ENCODE results near the gene PARP3.
"Not testable (repeated sequence)": the region's sequence is repeated elsewhere in the genome, so short reads cannot be mapped to it uniquely, and the experiment has no call there.

The PARP3 gene

DNA sequence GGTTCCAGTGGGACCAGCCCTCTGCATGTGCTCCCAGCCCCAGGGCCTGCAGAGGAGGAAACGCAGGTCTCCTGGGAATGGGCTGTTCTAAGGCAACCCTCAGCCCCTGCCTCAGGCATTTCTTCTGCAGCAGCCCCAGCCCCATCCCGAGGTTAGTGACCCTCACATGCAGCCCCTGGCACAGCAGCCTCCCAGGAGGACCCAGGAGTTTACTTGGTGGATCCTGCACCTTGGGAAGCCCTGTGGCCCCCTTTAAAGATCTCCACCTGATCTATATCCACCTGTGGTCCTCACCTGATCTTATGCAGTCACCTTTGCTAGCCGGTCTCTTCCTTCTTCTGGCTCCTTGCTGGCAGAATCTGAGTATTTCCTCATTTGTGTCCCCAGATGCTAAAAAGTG, 13.2 kb upstream of the PARP3 start:
- H3K27ac Mint-ChIP-seq; H3K27me3 Mint-ChIP-seq (ENCODE audit: low read depth); H3K4me1 Mint-ChIP-seq (ENCODE audit: low read depth); H3K36me3 Mint-ChIP-seq (ENCODE audit: low read depth); DNase-seq (ENCODE audit: low spot score); H3K4me3 Mint-ChIP-seq; H3K9me3 Mint-ChIP-seq: not testable (repeated sequence)

DNA sequence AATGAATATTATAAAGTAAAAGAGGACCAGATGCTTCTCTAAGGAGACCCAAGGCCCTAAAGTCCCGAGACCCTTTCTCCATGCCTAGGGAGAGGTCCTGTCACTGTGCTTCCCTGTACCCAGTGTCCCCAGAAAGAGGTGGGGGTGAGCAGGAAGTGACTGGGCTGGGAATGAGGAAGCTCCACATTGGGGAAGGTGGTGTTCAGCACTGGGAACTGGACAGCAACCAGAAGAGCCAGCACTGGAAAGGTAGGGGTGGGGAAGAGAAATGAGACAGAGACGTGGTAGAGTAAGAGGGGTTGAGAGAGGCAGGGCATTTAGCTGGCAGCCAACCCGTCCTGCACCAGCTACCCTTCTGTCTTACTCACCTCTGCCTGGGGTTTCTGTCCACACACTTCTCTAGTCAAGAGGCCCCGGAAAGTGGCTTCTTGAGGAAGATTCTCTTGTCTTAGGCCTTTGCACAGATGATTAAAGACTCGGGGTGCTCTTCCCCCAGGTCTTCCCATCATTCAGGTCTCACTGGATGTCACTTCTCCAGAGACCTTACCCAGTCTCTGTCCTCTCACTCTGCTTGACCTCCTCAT, 12.7 kb upstream of the PARP3 start:
- no peaks in the 10 kb centered on the region for H3K9me3 Mint-ChIP-seq
- H3K36me3 Mint-ChIP-seq (ENCODE audit: low read depth), result peaks cover 8% of the 10 kb centered on the region
- H3K4me3 Mint-ChIP-seq, result no peak overlapping the region
- H3K27ac Mint-ChIP-seq, result no peak overlapping the region
- no peaks in the 10 kb centered on the region for H3K4me1 Mint-ChIP-seq (ENCODE audit: low read depth)
- H3K27me3 Mint-ChIP-seq (ENCODE audit: low read depth), result no peaks in the 10 kb centered on the region
- no peak for DNase-seq (ENCODE audit: low spot score)

DNA sequence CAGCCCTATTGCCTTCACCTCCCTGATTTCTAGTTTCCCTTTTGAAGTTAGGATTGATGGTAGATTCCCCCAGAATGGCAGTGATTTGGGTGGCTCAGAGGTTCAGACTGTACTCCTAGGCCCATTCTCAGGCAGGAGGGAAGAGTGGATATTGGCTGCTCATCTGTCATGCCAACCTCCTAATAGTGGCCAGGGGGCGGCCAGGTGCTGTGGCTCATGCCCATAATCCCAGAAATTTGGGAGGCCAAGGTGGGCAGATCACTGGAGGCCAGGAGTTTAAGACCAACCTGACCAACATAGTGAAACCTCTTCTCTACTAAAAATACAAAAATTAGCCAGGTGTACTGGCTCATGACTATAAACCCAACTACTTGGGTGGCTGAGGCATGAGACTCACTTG, 11.7 kb upstream of the PARP3 start:
- Mint-ChIP-seq H3K9me3 (no peaks in the 10 kb centered on the region), H3K27me3 (ENCODE audit: low read depth) (no peaks in the 10 kb centered on the region), H3K27ac (no peak overlapping the region), H3K4me1 (ENCODE audit: low read depth) (no peaks in the 10 kb centered on the region), H3K4me3 (no peak overlapping the region), H3K36me3 (ENCODE audit: low read depth) (peaks cover 8% of the 10 kb centered on the region)
- DNase-seq (ENCODE audit: low spot score), result no peak

DNA sequence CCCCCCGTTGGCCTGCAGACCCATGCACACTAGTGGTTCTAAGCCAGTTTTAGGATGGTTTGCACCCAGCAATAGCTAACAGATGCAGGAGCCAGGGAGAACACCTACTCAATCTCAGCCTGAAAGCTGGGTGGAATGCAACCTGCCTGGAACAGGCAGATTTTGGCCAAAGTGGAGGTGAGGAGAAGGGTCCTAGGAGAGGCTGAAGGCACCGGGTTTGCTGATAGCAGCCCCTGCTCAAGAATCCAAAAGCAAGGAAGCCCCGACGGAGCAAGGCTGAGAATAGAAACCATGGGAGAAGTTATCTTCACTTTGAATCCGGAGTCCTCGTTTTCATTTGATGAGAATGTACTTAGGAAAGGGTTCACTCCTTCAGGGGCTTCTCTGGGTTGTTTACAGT, 10.4 kb upstream of the PARP3 start:
- H3K27me3 Mint-ChIP-seq (ENCODE audit: low read depth), result no peaks in the 10 kb centered on the region
- H3K9me3 Mint-ChIP-seq, result no peaks in the 10 kb centered on the region
- no peak overlapping the region for H3K27ac Mint-ChIP-seq
- H3K4me3 Mint-ChIP-seq, result no peak overlapping the region
- peaks cover 10% of the 10 kb centered on the region for H3K36me3 Mint-ChIP-seq (ENCODE audit: low read depth)
- no peak for DNase-seq (ENCODE audit: low spot score)
- no peaks in the 10 kb centered on the region for H3K4me1 Mint-ChIP-seq (ENCODE audit: low read depth)

DNA sequence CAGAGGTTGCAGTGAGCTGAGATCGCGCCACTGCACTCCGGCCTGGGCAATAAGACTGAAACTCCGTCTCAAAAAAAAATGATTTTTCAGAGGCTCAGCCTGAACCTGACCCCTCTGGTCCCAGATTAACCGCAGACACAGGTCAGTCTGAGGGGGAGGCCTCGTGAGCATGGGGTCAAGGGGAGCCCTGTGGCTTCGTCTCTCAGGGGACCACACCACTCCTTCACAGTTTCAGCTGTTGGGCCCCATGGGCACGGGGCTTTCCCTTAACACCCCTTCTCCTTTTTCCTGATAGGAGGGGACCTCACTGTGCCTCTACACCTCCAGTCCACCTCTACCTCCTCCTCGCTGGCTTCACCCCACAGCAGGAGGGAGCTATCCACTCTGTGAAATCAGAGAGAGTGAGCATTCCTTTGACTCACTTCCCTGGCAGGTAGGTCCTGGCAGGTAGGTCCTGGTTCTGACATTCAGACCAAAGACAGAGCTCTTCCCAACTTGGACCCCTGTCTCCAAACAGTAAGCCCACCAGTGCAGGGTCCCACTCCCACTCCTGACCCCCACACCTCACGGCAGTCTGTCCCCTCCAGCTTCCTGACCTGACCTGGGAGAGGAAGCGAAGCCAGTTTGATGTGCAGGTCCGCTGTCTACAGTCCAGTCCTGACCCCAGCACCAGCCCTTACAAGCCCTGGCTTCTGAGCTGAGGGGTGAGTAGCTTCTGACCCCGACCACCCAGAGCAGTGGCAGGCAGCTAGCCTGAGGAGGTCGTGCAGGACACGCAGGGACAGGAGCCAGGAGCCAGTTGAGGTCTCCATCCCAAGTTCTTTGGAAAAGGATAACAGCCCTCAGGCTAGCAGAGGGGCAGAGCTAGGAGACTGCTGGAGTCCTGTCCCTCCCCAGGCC, 9.4 kb upstream of the PARP3 start:
- H3K36me3 Mint-ChIP-seq (ENCODE audit: low read depth), result peaks cover 18% of the 10 kb centered on the region
- H3K27ac Mint-ChIP-seq, result no peak overlapping the region
- DNase-seq (ENCODE audit: low spot score), result no peak

DNA sequence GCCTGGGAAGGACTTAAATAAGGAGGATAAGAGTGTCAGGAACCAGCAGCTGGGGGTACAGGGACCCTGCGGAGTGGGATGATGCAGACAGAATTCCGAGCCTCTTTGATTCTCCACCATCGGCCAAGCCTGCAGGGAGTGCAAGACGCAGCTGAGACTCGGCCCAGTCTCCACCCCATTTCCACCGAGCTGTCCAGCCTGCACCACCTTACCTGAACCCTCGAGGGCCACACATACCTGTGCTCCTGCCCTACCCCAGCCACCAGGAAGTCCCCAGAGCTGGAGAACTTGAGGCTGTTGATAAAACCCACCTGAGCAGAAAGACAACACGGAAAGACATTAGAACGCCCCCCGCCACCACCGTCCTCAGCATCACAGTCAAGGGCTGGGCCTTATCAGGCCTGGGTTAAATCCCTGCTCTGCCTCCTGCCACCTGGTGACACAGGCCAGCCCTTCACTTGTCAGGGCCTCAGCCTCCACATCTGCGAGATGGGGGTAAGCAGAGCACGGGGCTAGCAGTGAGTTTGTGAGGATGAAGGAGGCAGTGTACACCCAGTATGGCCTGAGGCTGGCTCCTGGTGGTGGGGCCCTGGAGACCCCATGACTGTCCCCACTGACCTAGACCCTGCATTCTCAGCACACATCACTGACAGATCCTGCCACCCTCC, 8.6 kb upstream of the PARP3 start:
- no peak for DNase-seq (ENCODE audit: low spot score)
- H3K4me1 Mint-ChIP-seq (ENCODE audit: low read depth), result no peaks in the 10 kb centered on the region
- H3K36me3 Mint-ChIP-seq (ENCODE audit: low read depth), result peaks cover 22% of the 10 kb centered on the region
- no peaks in the 10 kb centered on the region for H3K9me3 Mint-ChIP-seq
- H3K27me3 Mint-ChIP-seq (ENCODE audit: low read depth), result no peaks in the 10 kb centered on the region
- H3K4me3 Mint-ChIP-seq, result no peak overlapping the region
- no peak overlapping the region for H3K27ac Mint-ChIP-seq

More for the DNA sequence above, 9.4 kb upstream of the PARP3 start:
- Mint-ChIP-seq H3K27me3 (ENCODE audit: low read depth) (no peaks in the 10 kb centered on the region), H3K4me1 (ENCODE audit: low read depth) (no peaks in the 10 kb centered on the region), H3K4me3 (no peak overlapping the region), H3K9me3 (no peaks in the 10 kb centered on the region)

DNA sequence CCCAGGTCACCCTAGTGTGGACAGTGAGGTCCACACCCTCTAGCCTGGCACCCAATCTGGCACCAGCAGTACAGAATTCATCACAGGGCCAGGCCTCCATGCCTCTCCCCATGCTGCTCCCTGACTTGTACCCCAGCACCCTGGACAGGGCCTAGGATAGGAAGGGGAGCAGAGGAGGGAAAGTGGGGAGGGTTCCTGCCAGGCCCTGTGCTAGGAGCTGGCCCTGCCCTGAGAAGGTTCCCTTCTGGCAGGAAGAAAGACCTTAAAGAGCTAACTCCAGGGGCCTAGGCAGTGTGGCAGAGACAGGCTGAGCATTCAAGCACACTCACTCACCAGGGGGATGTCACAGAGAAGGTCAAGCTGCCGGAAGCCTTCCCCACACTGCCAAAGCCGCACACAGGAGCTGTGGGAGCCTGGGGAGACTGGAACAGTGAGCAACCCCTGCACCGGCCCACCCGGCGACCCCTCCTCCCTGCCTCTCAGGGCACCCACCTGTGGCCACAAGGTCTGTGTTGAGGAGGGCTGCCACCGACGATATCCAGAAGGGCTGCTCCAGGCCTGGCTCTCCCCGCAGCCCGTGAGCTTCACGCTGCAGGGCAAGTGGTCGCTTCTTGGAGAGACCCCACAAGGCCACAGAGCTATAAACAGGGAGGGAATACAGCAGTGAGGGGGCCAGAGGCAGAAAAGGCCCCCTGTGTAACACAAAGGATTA, 7.9 kb upstream of the PARP3 start:
- Mint-ChIP-seq H3K27me3 (ENCODE audit: low read depth) (no peaks in the 10 kb centered on the region), H3K4me1 (ENCODE audit: low read depth) (peaks cover 3% of the 10 kb centered on the region), H3K9me3 (no peaks in the 10 kb centered on the region), H3K36me3 (ENCODE audit: low read depth) (peaks cover 25% of the 10 kb centered on the region), H3K4me3 (no peak overlapping the region), H3K27ac (no peak overlapping the region)
- no peak for DNase-seq (ENCODE audit: low spot score)

DNA sequence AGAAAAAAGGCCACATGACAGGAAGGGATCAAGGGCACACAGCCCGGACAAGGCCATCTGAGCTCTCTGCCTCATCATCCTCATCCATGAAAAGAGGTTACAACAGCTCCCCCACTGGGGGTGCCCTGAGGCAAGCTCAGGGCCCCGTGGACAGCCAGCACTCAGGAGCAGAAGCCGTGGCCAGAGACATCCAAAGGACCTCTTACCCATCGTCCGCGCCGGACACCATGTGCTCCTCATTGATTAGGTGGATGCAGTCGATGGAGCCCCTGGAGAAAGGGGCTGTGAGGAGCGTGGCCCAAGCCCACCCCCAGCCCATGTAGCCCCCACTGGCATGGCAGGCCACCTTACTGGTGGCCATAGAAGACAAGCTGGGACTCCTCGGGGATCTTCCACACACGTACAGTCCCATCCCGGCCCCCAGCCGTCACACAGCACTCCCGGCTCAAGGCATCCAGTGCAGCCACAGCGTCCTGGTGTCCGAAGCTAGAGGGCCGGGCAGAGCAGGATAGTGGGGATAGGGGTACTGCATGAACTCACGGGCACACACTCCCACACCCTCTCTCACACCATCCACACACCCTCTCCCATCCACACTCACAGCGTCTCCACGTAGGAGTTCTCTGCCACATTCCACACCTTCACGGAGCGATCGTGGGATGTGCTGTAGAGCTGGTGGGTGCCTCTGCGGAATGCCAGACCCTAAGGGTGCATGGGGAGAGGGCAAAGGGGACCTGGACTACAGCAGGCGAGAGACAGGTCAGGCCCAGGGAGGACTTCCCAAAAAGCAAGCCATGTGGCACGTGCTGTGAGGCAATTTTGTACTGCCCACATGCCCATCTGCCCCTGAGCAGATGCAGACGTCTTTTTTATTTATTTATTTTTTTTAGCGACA, 6.9 kb upstream of the PARP3 start:
- Mint-ChIP-seq H3K27me3 (ENCODE audit: low read depth) (no peaks in the 10 kb centered on the region), H3K4me1 (ENCODE audit: low read depth) (peaks cover 6% of the 10 kb centered on the region), H3K27ac (no peak overlapping the region), H3K4me3 (no peak overlapping the region), H3K36me3 (ENCODE audit: low read depth) (peaks cover 25% of the 10 kb centered on the region), H3K9me3 (no peaks in the 10 kb centered on the region)
- no peak for DNase-seq (ENCODE audit: low spot score)

DNA sequence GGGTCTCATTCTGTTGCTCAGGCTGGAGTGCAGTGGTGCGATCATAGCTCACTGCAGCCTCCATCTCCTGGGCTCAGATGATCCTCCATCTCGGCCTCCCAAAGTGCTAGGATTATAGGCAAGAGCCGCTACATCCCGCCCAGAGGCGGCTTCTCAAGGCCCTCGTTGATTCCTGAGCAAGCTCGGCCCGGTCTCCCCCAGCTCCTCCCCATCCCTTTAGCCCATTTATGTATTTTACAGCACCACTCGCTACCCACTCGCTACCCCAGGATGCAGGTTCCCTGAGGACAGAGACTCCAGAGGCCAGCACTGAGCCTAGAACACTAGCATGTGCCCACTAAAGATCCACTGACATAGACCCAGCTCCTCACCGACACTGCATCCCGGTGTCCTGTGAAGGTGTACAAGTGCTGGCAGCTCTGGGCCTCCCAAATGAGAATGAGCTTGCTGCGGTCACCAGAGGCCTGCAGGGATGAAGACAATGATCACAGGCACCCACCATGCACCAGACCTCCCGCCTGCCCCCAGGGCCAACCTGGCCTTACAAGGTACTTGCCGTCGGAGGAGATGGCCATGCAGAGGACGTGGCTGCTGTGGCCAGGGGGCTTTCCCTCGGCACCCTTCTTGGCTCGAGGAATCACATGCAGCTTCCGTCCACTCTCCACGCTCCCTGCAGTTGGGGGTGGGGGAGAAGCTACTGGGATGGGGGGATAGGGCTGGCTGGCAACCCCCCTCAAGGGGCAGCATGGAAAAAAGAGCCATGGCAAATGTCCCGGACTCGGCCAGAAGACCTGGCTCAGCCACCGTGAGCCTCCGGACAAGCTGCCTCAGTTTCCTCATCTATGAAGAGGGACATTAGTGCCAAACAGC, 6.0 kb upstream of the PARP3 start:
- no peak overlapping the region for H3K4me3 Mint-ChIP-seq
- H3K27ac Mint-ChIP-seq, result no peak overlapping the region
- no peak for DNase-seq (ENCODE audit: low spot score)
- no peaks in the 10 kb centered on the region for H3K9me3 Mint-ChIP-seq
- H3K4me1 Mint-ChIP-seq (ENCODE audit: low read depth), result peaks cover 13% of the 10 kb centered on the region
- H3K27me3 Mint-ChIP-seq (ENCODE audit: low read depth), result no peaks in the 10 kb centered on the region
- peaks cover 27% of the 10 kb centered on the region for H3K36me3 Mint-ChIP-seq (ENCODE audit: low read depth)

DNA sequence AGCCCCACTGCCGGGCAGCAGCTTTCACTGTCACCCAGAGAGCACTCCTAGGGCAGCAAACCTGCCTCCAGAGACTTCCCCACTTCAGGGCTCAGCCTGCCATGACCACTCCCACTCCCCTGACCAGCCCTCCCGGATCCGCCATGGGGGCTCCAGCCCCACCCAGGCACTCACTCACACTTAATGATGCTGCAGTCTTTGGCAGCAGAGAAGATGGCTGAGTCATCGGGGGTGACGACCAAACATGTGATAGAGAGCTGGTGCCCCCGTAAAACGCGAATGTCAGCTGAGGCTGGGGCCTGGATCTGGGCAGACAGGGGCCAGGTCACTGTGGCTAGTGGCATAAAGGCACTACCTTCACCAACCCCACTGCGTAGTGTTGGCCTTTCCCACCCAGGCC, 5.1 kb upstream of the PARP3 start:
- H3K9me3 Mint-ChIP-seq, result no peaks in the 10 kb centered on the region
- DNase-seq (ENCODE audit: low spot score), result no peak
- H3K27ac Mint-ChIP-seq, result no peak overlapping the region
- H3K4me1 Mint-ChIP-seq (ENCODE audit: low read depth), result peaks cover 14% of the 10 kb centered on the region
- peaks cover 29% of the 10 kb centered on the region for H3K36me3 Mint-ChIP-seq (ENCODE audit: low read depth)
- H3K27me3 Mint-ChIP-seq (ENCODE audit: low read depth), result no peaks in the 10 kb centered on the region
- H3K4me3 Mint-ChIP-seq, result no peak overlapping the region

DNA sequence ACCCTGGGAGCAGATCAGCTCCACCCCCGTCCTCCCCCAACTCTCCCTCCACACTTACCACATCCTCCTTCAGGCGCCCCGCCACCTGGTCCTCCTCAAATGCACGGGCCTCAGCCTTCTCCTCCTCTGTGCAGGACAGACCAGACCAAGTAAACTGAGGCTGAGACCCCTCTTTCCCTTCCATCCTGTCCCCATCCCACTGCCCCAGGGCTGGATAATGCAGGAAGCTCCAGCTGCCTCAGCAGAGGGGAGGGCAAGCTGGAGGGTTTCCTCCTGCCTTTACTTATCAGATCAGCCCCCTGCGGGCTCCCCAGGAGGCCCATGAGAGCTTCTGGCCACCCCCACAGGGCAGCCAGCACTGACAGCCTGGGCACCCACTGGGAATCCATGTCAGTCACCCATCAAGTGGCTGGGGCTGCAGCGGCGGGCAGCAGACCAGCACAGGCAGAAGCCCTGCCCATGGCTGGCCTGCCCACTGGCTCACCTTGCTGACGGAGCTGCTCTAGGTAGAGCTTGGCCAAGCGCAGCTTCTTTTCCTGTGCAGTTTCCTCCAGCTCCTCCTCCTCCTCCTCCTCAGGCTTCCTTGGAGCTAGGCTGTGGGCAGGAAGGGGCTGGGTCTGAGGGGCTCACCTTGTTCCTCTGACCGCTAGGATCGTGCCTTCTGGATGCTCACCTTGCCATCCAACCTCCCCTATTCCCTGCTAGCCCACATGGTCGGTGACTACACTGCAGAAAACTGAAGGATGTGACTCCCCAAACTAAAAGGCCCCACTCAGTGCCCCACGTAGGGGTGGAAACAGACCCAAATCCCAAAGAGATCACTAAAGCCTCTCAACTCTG, 4.3 kb upstream of the PARP3 start:
- H3K9me3 Mint-ChIP-seq, result no peaks in the 10 kb centered on the region

More for the DNA sequence above, 4.3 kb upstream of the PARP3 start:
- Mint-ChIP-seq H3K36me3 (ENCODE audit: low read depth) (peaks cover 29% of the 10 kb centered on the region), H3K27ac (no peak overlapping the region), H3K27me3 (ENCODE audit: low read depth) (no peaks in the 10 kb centered on the region), H3K4me1 (ENCODE audit: low read depth) (peaks cover 17% of the 10 kb centered on the region), H3K4me3 (no peak overlapping the region)
- DNase-seq (ENCODE audit: low spot score), result no peak
